K562 (cell line): Measurements from ENCODE around the gene P2RX5. TPM values are rescaled to one million over a fixed set of nuclear protein-coding genes. Genes with fewer than 3 reads are reported as not detected.

Experiments
- CC2D1A ChIP-seq: fragments of 450-650 bp; IDR thresholded peaks from 2 replicates; pipeline ENCODE4 v1.6.1; 2017; ENCODE audit warnings: mild to moderate bottlenecking
- E4F1 ChIP-seq: fragments of 250-450 bp; sonication (Bioruptor Pico); IDR thresholded peaks from 2 replicates; pipeline ENCODE4 v1.5.0; 2021; ENCODE audit warnings: mild to moderate bottlenecking, borderline replicate concordance
- NUFIP1 ChIP-seq: fragments of 450-650 bp; IDR thresholded peaks from 2 replicates; pipeline ENCODE4 v1.6.1; 2018; ENCODE audit not compliant: partially characterized antibody
- PATZ1 ChIP-seq: fragments of 250-450 bp; sonication (Bioruptor Pico); IDR thresholded peaks from 2 replicates; pipeline ENCODE4 v1.5.0; 2020; ENCODE audit warnings: mild to moderate bottlenecking, borderline replicate concordance
- PCBP2 ChIP-seq: fragments of 200-400 bp; formaldehyde crosslinking; IDR thresholded peaks from 2 replicates; pipeline ENCODE4 v1.6.1; 2018; ENCODE audit warnings: low read length, low read depth, mild to moderate bottlenecking, moderate library complexity; ENCODE audit not compliant: poor library complexity, severe bottlenecking
- RBM39 ChIP-seq: fragments of 200-400 bp; formaldehyde crosslinking; optimal IDR thresholded peaks from 2 replicates; pipeline ENCODE3; 2018; ENCODE audit warnings: low read depth, low read length
- SOX6 ChIP-seq: fragments of 450-650 bp; IDR thresholded peaks from 2 replicates; pipeline ENCODE4 v1.6.1; 2014; ENCODE audit warnings: mild to moderate bottlenecking
- ZC3H8 ChIP-seq: fragments of 450-650 bp; IDR thresholded peaks from 2 replicates; pipeline ENCODE4 v1.6.1; 2017
- polyA plus RNA-seq, 8 experiments: library from polyadenylated mRNA; depleted of rRNA in 4 of 8; stranded (reverse) in 5 of 8; unstranded in 3 of 8; fragments of >200 nt; fragmentation: Nextera tagmentation in 2 of 8; fragmentation: Illumina TruSeq in 1 of 8; extraction: Ambion mirVana in 2 of 8; extraction: Trizol in 1 of 8; gene quantifications; 2 replicates each; pipeline versions ENCODE4 v1.2.1 to v1.2.3, GENCODE V29; 2011 to 2014; ENCODE audit warnings: inconsistent platforms in 1 of 8, missing spikeins in 1 of 8
- total RNA-seq, 7 experiments: library from RNA; depleted of rRNA in 6 of 7; stranded (reverse); fragments of >200 nt in 6 of 7; fragmentation: Illumina TruSeq in 2 of 7; extraction: Trizol in 2 of 7; gene quantifications; 2 replicates each; pipeline versions ENCODE4 v1.2.1 to v1.2.3, GENCODE V29; 2011 to 2021; ENCODE audit warnings: low replicate concordance in 1 of 7

P2RX5 gene
- total and polyA plus RNA-seq, 9 of the 15 experiments (the other 6 are each of a cell fraction or from before 2014, with no cell fraction given) = 0.31 to 4.0 (median 1.3) TPM

DNA sequence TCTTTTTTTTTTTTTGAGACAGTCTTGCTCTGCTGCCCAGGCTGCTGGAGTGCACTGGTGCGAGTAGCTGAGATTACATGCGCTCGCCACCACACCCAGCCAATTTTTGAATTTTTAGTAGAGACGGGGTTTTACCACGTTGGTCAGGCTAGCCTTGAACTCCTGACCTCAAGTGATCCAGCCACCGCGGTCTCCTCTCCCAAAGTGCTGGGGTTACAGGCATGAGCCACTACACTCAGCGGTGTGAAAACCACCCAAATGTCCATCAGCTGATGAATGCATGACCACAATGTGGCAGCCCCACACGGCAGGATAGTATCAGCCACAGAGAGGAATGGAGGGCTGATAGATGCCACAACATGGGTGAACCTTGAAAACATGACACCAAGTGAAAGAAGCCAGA is 2.1 kb downstream of the P2RX5 start (continued):
- TF ChIP-seq E4F1 = no peak
- no peak for TF ChIP-seq PCBP2
- TF ChIP-seq PATZ1 (CRISPR knock-in tag) = no peak
- no peak for TF ChIP-seq SOX6
- no peak for TF ChIP-seq NUFIP1
- no peak for TF ChIP-seq ZC3H8
- no peak for TF ChIP-seq CC2D1A
- TF ChIP-seq RBM39 = no peak
